ENCODE data around the gene TRMT2A.

TRMT2A gene

GRCh38 chr22:20090730-20091240 is 26.2 kb downstream of the TRMT2A start:
- Histone ChIP-seq H3K4me1 (ENCODE audit: insufficient read depth, low read length) (no peaks in the 10 kb centered on the region), H3K9me3 (ENCODE audit: low read length) (no peaks in the 10 kb centered on the region), H3K9ac (ENCODE audit: low read length) (no peak overlapping the region), H3K27me3 (ENCODE audit: control insufficient read depth in 1 of 2, insufficient read depth in 2 of 2, low read length in 2 of 2) (no peaks in the 10 kb centered on the region), H3K27ac (ENCODE audit: low read depth, low read length) (no peak overlapping the region), H3K36me3 (ENCODE audit: insufficient read depth, low read length) (peaks cover 95% of the 10 kb centered on the region), H3K4me3 (ENCODE audit: low read depth in 1 of 2, low read length in 2 of 2) (no peak overlapping the region)

DNA sequence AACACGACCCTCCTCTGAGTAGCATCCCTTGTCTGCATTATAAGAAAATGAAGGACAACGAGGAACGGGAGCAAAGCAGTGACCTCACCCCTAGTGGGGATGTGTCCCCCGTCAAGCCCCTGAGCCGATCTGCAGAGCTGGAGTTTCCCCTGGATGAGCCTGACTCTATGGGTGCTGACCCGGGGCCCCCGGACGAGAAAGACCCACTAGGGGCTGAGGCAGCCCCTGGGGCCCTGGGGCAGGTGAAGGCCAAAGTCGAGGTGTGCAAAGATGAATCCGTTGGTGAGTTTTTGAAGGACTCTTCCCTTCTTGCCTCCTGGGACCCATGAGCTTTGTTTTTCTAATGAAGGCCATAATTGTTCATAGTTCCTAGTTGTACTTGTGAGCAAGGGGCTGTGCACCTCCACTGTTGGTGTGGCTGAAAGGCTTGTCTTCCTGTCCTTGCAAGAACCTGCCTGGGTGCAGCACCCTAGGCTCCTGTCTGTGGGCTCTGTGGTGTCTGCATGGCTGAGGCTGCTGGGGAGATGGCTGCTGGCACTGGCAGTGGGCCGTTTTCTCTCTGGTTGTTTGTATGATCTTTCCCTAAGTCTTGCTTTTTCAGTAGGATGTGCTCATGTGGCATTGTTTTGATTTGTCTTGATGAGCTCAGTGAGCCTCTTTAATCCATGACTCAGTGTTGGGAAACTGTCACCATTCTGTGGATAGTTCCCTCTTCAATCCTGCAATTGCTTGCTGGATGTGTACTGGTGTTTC is 26.9 kb downstream of the TRMT2A start:
- Histone ChIP-seq H3K36me3 (ENCODE audit: insufficient read depth, low read length) (peaks cover 93% of the 10 kb centered on the region), H3K9me3 (ENCODE audit: low read length) (no peaks in the 10 kb centered on the region), H3K4me1 (ENCODE audit: insufficient read depth, low read length) (peaks cover 2% of the 10 kb centered on the region), H3K27ac (ENCODE audit: low read depth, low read length) (no peak overlapping the region), H3K9ac (ENCODE audit: low read length) (no peak overlapping the region), H3K27me3 (ENCODE audit: control insufficient read depth in 1 of 2, insufficient read depth in 2 of 2, low read length in 2 of 2) (no peaks in the 10 kb centered on the region), H3K4me3 (ENCODE audit: low read depth in 1 of 2, low read length in 2 of 2) (no peak overlapping the region)

- Histone ChIP-seq H3K36me3 (ENCODE audit: insufficient read depth, low read length) (peaks cover 86% of the 10 kb centered on the region), H3K4me3 (ENCODE audit: low read depth in 1 of 2, low read length in 2 of 2) (no peak overlapping the region), H3K9me3 (ENCODE audit: low read length) (no peaks in the 10 kb centered on the region), H3K27ac (ENCODE audit: low read depth, low read length) (no peak overlapping the region), H3K27me3 (ENCODE audit: control insufficient read depth in 1 of 2, insufficient read depth in 2 of 2, low read length in 2 of 2) (no peaks in the 10 kb centered on the region), H3K9ac (ENCODE audit: low read length) (no peak overlapping the region), H3K4me1 (ENCODE audit: insufficient read depth, low read length) (peaks cover 10% of the 10 kb centered on the region)
Observed at GRCh38 chr22:20089226-20089976, 27.6 kb downstream of the TRMT2A start.

GRCh38 chr22:20088263-20088648 is 28.8 kb downstream of the TRMT2A start:
- Histone ChIP-seq H3K27ac (ENCODE audit: low read depth, low read length) (no peak overlapping the region), H3K36me3 (ENCODE audit: insufficient read depth, low read length) (peaks cover 74% of the 10 kb centered on the region), H3K4me3 (ENCODE audit: low read depth in 1 of 2, low read length in 2 of 2) (no peak overlapping the region), H3K9ac (ENCODE audit: low read length) (no peak overlapping the region), H3K4me1 (ENCODE audit: insufficient read depth, low read length) (peaks cover 21% of the 10 kb centered on the region), H3K27me3 (ENCODE audit: control insufficient read depth in 1 of 2, insufficient read depth in 2 of 2, low read length in 2 of 2) (no peaks in the 10 kb centered on the region), H3K9me3 (ENCODE audit: low read length) (no peaks in the 10 kb centered on the region)

- Histone ChIP-seq H3K9me3 (ENCODE audit: low read length) (no peaks in the 10 kb centered on the region), H3K27ac (ENCODE audit: low read depth, low read length) (no peak overlapping the region), H3K27me3 (ENCODE audit: control insufficient read depth in 1 of 2, insufficient read depth in 2 of 2, low read length in 2 of 2) (no peaks in the 10 kb centered on the region), H3K9ac (ENCODE audit: low read length) (no peak overlapping the region), H3K4me3 (ENCODE audit: low read depth in 1 of 2, low read length in 2 of 2) (no peak overlapping the region), H3K4me1 (ENCODE audit: insufficient read depth, low read length) (peaks cover 28% of the 10 kb centered on the region), H3K36me3 (ENCODE audit: insufficient read depth, low read length) (peaks cover 70% of the 10 kb centered on the region)
Observed at GRCh38 chr22:20087319-20088262, 29.4 kb downstream of the TRMT2A start.

DNA sequence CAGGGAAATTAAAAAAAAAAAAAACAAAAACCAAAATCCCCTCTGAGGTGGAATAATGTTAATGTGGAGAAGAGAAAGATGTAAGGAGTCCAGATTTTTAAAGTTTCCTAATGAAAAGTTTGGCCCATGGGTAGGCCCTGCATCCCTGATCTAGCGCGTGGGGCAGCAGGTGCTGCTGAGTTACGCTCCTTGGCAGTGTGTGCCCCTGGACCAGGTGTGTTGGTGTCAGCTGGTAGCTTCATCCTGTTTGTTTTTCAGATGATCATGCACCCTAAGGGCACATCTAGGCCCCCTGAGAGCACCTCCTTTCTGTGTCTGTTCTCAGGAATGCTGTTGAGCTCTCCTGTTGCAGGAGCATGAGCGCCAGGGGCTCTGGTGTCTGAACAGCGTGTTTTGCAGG is 30.3 kb downstream of the TRMT2A start:
- H3K27ac ChIP-seq (ENCODE audit: low read depth, low read length): no peak overlapping the region
- H3K36me3 ChIP-seq (ENCODE audit: insufficient read depth, low read length): peaks cover 62% of the 10 kb centered on the region
- H3K4me1 ChIP-seq (ENCODE audit: insufficient read depth, low read length): peaks cover 31% of the 10 kb centered on the region
- no peak overlapping the region for H3K9ac ChIP-seq (ENCODE audit: low read length)
- H3K4me3 ChIP-seq (ENCODE audit: low read depth in 1 of 2, low read length in 2 of 2): no peak overlapping the region
- no peaks in the 10 kb centered on the region for H3K27me3 ChIP-seq (ENCODE audit: control insufficient read depth in 1 of 2, insufficient read depth in 2 of 2, low read length in 2 of 2)
- H3K9me3 ChIP-seq (ENCODE audit: low read length): no peaks in the 10 kb centered on the region

DNA sequence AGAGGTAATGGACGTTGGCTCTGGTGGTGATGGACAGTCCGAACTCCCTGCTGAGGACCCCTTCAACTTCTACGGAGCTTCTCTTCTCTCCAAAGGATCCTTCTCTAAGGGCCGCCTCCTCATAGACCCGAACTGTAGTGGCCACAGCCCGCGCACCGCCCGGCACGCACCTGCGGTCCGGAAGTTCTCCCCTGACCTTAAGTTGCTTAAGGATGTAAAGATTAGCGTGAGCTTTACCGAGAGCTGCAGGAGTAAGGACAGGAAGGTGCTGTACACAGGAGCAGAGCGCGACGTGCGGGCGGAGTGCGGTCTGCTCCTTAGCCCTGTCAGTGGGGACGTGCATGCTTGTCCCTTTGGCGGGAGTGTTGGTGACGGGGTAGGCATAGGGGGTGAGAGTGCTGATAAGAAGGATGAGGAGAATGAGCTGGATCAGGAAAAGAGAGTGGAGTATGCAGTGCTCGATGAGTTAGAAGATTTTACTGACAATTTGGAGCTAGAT is 30.9 kb downstream of the TRMT2A start:
- peaks cover 38% of the 10 kb centered on the region for H3K4me1 ChIP-seq (ENCODE audit: insufficient read depth, low read length)
- H3K9me3 ChIP-seq (ENCODE audit: low read length): no peaks in the 10 kb centered on the region
- no peak overlapping the region for H3K27ac ChIP-seq (ENCODE audit: low read depth, low read length)
- H3K27me3 ChIP-seq (ENCODE audit: control insufficient read depth in 1 of 2, insufficient read depth in 2 of 2, low read length in 2 of 2): no peaks in the 10 kb centered on the region
- H3K36me3 ChIP-seq (ENCODE audit: insufficient read depth, low read length): peaks cover 56% of the 10 kb centered on the region
- H3K4me3 ChIP-seq (ENCODE audit: low read depth in 1 of 2, low read length in 2 of 2): no peak overlapping the region
- no peak overlapping the region for H3K9ac ChIP-seq (ENCODE audit: low read length)

DNA sequence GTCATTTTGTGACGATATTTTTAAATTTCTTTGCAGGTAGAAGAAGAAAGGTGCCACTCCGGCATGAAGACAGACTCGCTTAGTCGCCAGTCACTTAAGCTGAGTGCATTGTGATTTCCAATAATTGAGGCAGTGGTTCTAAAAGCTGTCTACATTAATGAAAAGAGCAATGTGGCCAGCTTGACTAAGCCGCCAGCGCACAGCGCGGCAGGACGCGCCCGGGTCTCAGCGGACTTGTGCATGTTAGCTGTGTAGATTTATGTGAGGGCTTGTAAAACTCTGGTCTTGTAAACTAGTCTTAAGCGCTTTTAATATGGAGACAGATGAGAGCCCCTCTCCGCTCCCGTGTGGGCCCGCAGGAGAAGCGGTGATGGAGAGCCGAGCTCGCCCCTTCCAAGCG is 31.4 kb downstream of the TRMT2A start:
- Histone ChIP-seq H3K27me3 (ENCODE audit: control insufficient read depth in 1 of 2, insufficient read depth in 2 of 2, low read length in 2 of 2) (no peaks in the 10 kb centered on the region), H3K4me1 (ENCODE audit: insufficient read depth, low read length) (peaks cover 43% of the 10 kb centered on the region), H3K36me3 (ENCODE audit: insufficient read depth, low read length) (peaks cover 51% of the 10 kb centered on the region), H3K4me3 (ENCODE audit: low read depth in 1 of 2, low read length in 2 of 2) (no peak overlapping the region), H3K9me3 (ENCODE audit: low read length) (no peaks in the 10 kb centered on the region), H3K27ac (ENCODE audit: low read depth, low read length) (no peak overlapping the region), H3K9ac (ENCODE audit: low read length) (no peak overlapping the region)

- Histone ChIP-seq H3K27ac (ENCODE audit: low read depth, low read length) (no peak overlapping the region), H3K27me3 (ENCODE audit: control insufficient read depth in 1 of 2, insufficient read depth in 2 of 2, low read length in 2 of 2) (no peaks in the 10 kb centered on the region), H3K4me3 (ENCODE audit: low read depth in 1 of 2, low read length in 2 of 2) (no peak overlapping the region), H3K9ac (ENCODE audit: low read length) (no peak overlapping the region), H3K9me3 (ENCODE audit: low read length) (no peaks in the 10 kb centered on the region), H3K36me3 (ENCODE audit: insufficient read depth, low read length) (peaks cover 42% of the 10 kb centered on the region), H3K4me1 (ENCODE audit: insufficient read depth, low read length) (peaks cover 43% of the 10 kb centered on the region)
Observed at GRCh38 chr22:20084547-20085413, 32.2 kb downstream of the TRMT2A start.

DNA sequence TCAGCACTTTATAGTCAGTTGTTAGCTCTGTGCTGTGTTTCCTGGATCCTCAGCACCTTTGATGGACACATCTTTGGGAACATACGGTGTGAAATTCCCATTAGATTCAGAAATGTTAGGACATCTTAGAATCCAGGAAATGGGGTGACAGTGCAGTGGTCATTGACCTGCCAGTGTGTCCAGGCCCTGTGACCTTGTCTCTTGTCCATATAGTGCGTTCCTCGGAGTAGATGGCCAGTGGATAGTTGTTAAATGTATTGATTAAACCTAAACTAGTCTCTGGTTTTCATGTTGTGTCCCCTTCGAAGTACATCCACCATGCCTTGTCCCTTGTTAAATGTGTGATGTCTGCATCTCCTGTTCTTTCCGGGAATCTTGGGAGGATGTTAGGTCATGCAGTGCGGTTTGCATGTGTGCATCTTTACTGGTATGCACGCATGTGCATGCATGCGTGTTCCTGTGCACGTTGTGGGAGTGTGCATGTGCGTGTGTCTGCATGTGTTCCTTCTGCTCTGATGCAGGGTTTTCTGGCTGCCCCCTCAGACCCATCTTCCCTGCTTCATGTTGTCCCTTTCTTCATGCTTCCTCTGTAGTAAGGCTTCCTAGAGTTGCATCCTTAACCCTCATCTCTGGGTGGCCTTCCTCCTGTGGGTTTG is 33.0 kb downstream of the TRMT2A start:
- H3K36me3 ChIP-seq (ENCODE audit: insufficient read depth, low read length): peaks cover 34% of the 10 kb centered on the region
- no peaks in the 10 kb centered on the region for H3K27me3 ChIP-seq (ENCODE audit: control insufficient read depth in 1 of 2, insufficient read depth in 2 of 2, low read length in 2 of 2)
- no peaks in the 10 kb centered on the region for H3K9me3 ChIP-seq (ENCODE audit: low read length)
- no peak overlapping the region for H3K4me3 ChIP-seq (ENCODE audit: low read depth in 1 of 2, low read length in 2 of 2)
- H3K4me1 ChIP-seq (ENCODE audit: insufficient read depth, low read length): peaks cover 43% of the 10 kb centered on the region
- H3K9ac ChIP-seq (ENCODE audit: low read length): no peak overlapping the region
- no peak overlapping the region for H3K27ac ChIP-seq (ENCODE audit: low read depth, low read length)
